H1 (cell line): Measurements from ENCODE around the gene ADCK2. TPM values are rescaled to one million over a fixed set of nuclear protein-coding genes. Genes with fewer than 3 reads are reported as not detected.

Experiments used
- CTCF ChIA-PET: fragments of 300-600 bp; sonication (Branson Sonifier 250); formaldehyde crosslinking; loops from one replicate; lab custom pipeline; 2021; ENCODE audit not compliant: partially characterized antibody; lab: Charles Lee
- POLR2A ChIA-PET: fragments of 300-600 bp; sonication (Branson Sonifier 250); formaldehyde crosslinking; loops from one replicate; lab custom pipeline; 2021; ENCODE audit warnings: inconsistent platforms; ENCODE audit not compliant: partially characterized antibody; lab: Charles Lee
- DNase-seq, 2 experiments: peaks; one replicate each; pipeline versions ENCODE4 v3.0.0 to v3.0.0-alpha.2; 2010 to 2022; ENCODE audit warnings: low spot score in 2 of 2, low read depth in 1 of 2, mixed read lengths in 1 of 2
- FAIRE-seq: peaks from 2 replicates; lab custom pipeline; 2011; peaks lifted over from hg19 to GRCh38; lab: Jason Lieb, UNC
- H2AFZ ChIP-seq: 2 replicates; pipeline ENCODE4 v1.8.1; 2012; ENCODE audit warnings: low read length, inconsistent platforms
- H2AK5ac ChIP-seq: 2 replicates; pipeline ENCODE4 v1.6.1; 2013; ENCODE audit warnings: low read depth, low read length
- H2BK120ac ChIP-seq: replicated peaks from 2 replicates; pipeline ENCODE3; 2013; ENCODE audit warnings: low read depth, low read length, inconsistent platforms
- H2BK12ac ChIP-seq: 2 replicates; pipeline ENCODE4 v1.6.1; 2013; ENCODE audit warnings: low read depth, low read length
- H2BK15ac ChIP-seq: 2 replicates; pipeline ENCODE4 v1.6.1; 2013; ENCODE audit warnings: low read length
- H2BK20ac ChIP-seq: 2 replicates; pipeline ENCODE4 v1.6.1; 2013; ENCODE audit warnings: low read length
- H2BK5ac ChIP-seq: 2 replicates; pipeline ENCODE4 v1.6.1; 2013; ENCODE audit warnings: low read depth, low read length
- H3K14ac ChIP-seq: 2 replicates; pipeline ENCODE4 v1.6.1; 2013; ENCODE audit warnings: inconsistent platforms; ENCODE audit not compliant: insufficient read length
- H3K18ac ChIP-seq: 2 replicates; pipeline ENCODE4 v1.6.1; 2013; ENCODE audit warnings: low read length; ENCODE audit errors: extremely low read depth
- H3K23ac ChIP-seq: 2 replicates; pipeline ENCODE4 v1.6.1; 2013; ENCODE audit warnings: inconsistent platforms; ENCODE audit not compliant: insufficient read length
- H3K23me2 ChIP-seq: 2 replicates; pipeline ENCODE4 v1.6.1; 2013; ENCODE audit warnings: low read depth, low read length
- H3K27ac ChIP-seq: 2 replicates; pipeline ENCODE4 v1.6.1; 2011; ENCODE audit warnings: low read depth, low read length, inconsistent platforms
- H3K27me3 ChIP-seq, 4 experiments: replicated peaks in 1 of 4; 1 replicate in 1 of 4; 2 replicates in 3 of 4; pipeline versions ENCODE4 v1.6.1 to v1.8.1; 2011 to 2013; ENCODE audit warnings: low read length in 3 of 4, mild to moderate bottlenecking in 3 of 4, inconsistent platforms in 2 of 4, mixed read lengths in 2 of 4, moderate library complexity in 1 of 4; ENCODE audit not compliant: control insufficient read depth in 3 of 4, insufficient read depth in 3 of 4; ENCODE audit errors: extremely low read depth in 1 of 4
- H3K36me3 ChIP-seq, 4 experiments: 2 replicates each; pipeline versions ENCODE4 v1.6.1 to v1.8.1; 2011 to 2013; ENCODE audit warnings: mild to moderate bottlenecking in 4 of 4, low read length in 3 of 4, moderate library complexity in 2 of 4, control low read depth in 1 of 4, inconsistent platforms in 1 of 4; ENCODE audit not compliant: insufficient read depth in 4 of 4, control insufficient read depth in 2 of 4
- H3K4ac ChIP-seq: replicated peaks from 2 replicates; pipeline ENCODE3; 2013; ENCODE audit warnings: low read length, low read depth, mixed read lengths, inconsistent platforms; ENCODE audit not compliant: insufficient read length
- H3K4me1 ChIP-seq, 4 experiments: replicated peaks in 1 of 4; 1 replicate in 1 of 4; 2 replicates in 3 of 4; pipeline versions ENCODE4 v1.6.1 to v1.8.1; 2011 to 2013; ENCODE audit warnings: low read length in 3 of 4, inconsistent platforms in 2 of 4, mixed read lengths in 1 of 4; ENCODE audit not compliant: insufficient read depth in 4 of 4, control insufficient read depth in 3 of 4
- H3K4me2 ChIP-seq, 2 experiments: 2 replicates each; pipeline versions ENCODE4 v1.6.1 to v1.8.1; 2011 to 2013; ENCODE audit warnings: low read depth in 2 of 2, low read length in 2 of 2, control low read depth in 1 of 2, inconsistent platforms in 1 of 2, mild to moderate bottlenecking in 1 of 2; ENCODE audit not compliant: insufficient read depth in 1 of 2
- H3K4me3 ChIP-seq, 4 experiments: fragments of 200-600, 300-600 bp in 1 of 4; sonication (generic), shearing (Covaris generic), sonication (Bioruptor Twin) in 1 of 4; 2 replicates each; pipeline versions ENCODE4 v1.5.1 to v1.8.1; 2011 to 2016; ENCODE audit warnings: low read length in 4 of 4, low read depth in 3 of 4, control low read depth in 2 of 4, inconsistent platforms in 2 of 4, mild to moderate bottlenecking in 2 of 4, mixed read lengths in 1 of 4, moderate library complexity in 1 of 4; ENCODE audit not compliant: insufficient read depth in 2 of 4; ENCODE audit errors: extremely low read depth in 1 of 4
- H3K56ac ChIP-seq: replicated peaks from 2 replicates; pipeline ENCODE3; 2013; ENCODE audit warnings: low read depth, mild to moderate bottlenecking, mixed read lengths, low read length, inconsistent platforms; ENCODE audit not compliant: insufficient read length
- H3K79me1 ChIP-seq: 2 replicates; pipeline ENCODE4 v1.6.1; 2013; ENCODE audit warnings: low read depth, low read length, control low read depth
- H3K79me2 ChIP-seq, 2 experiments: 2 replicates each; pipeline versions ENCODE4 v1.6.1 to v1.8.1; 2012 to 2013; ENCODE audit warnings: low read length in 2 of 2, mild to moderate bottlenecking in 2 of 2, inconsistent platforms in 1 of 2; ENCODE audit not compliant: insufficient read depth in 2 of 2, control insufficient read depth in 1 of 2
- H3K9ac ChIP-seq, 4 experiments: replicated peaks in 1 of 4; 1 replicate in 1 of 4; 2 replicates in 3 of 4; pipeline versions ENCODE4 v1.6.1 to v1.8.1; 2011 to 2013; ENCODE audit warnings: low read depth in 3 of 4, low read length in 3 of 4, control low read depth in 2 of 4, mild to moderate bottlenecking in 2 of 4, moderate library complexity in 2 of 4, inconsistent platforms in 1 of 4; ENCODE audit errors: extremely low read depth in 1 of 4
- H3K9me3 ChIP-seq, 2 experiments: 2 replicates each; pipeline versions ENCODE4 v1.6.1 to v1.8.1; 2012 to 2013; ENCODE audit warnings: mild to moderate bottlenecking in 2 of 2, moderate library complexity in 2 of 2, control low read depth in 1 of 2, inconsistent platforms in 1 of 2, low read depth in 1 of 2, low read length in 1 of 2, mixed read lengths in 1 of 2; ENCODE audit not compliant: insufficient read depth in 2 of 2
- H4K20me1 ChIP-seq, 2 experiments: replicated peaks in 1 of 2; 2 replicates each; pipeline versions ENCODE3 to v1.8.1; 2011 to 2013; ENCODE audit warnings: inconsistent platforms in 2 of 2, low read length in 2 of 2, mild to moderate bottlenecking in 1 of 2; ENCODE audit not compliant: insufficient read depth in 2 of 2, control insufficient read depth in 1 of 2
- H4K5ac ChIP-seq: 2 replicates; pipeline ENCODE4 v1.6.1; 2013; ENCODE audit warnings: low read length, low read depth, mixed read lengths, inconsistent platforms; ENCODE audit not compliant: insufficient read length
- H4K8ac ChIP-seq: 2 replicates; pipeline ENCODE4 v1.8.0; 2013; ENCODE audit warnings: mild to moderate bottlenecking, moderate library complexity, low read length, inconsistent platforms; ENCODE audit not compliant: insufficient read depth; ENCODE audit errors: extremely low read depth
- H4K91ac ChIP-seq: replicated peaks from 2 replicates; pipeline ENCODE3; 2013; ENCODE audit warnings: low read length, mixed read lengths, inconsistent platforms; ENCODE audit not compliant: insufficient read length
- BACH1 ChIP-seq: IDR thresholded peaks from 2 replicates; pipeline ENCODE4 v1.6.1; 2012; ENCODE audit warnings: low read length, improper control_type of control experiment
- BCL11A ChIP-seq, 2 experiments: IDR thresholded peaks; one replicate each; pipeline ENCODE4 v1.6.1; 2011; ENCODE audit warnings: low read depth in 2 of 2, low read length in 2 of 2, mild to moderate bottlenecking in 2 of 2
- CBX5 ChIP-seq: fragments of 300-800, 300-1000 bp; sonication (generic); IDR thresholded peaks from 2 replicates; pipeline ENCODE4 v1.7.1; 2016; ENCODE audit warnings: antibody characterized with exemption, low read length, low read depth
- CTBP2 ChIP-seq: IDR thresholded peaks from 2 replicates; pipeline ENCODE4 v1.7.0; 2011; ENCODE audit warnings: borderline replicate concordance, mild to moderate bottlenecking, moderate library complexity, mixed read lengths, low read length; ENCODE audit not compliant: insufficient read depth, insufficient read length
- EZH2 ChIP-seq: fragments of 200-600 bp; sonication (generic); IDR thresholded peaks from 2 replicates; pipeline ENCODE4 v1.7.1; 2012; ENCODE audit warnings: low read depth, mild to moderate bottlenecking, moderate library complexity, low read length, inconsistent platforms; ENCODE audit not compliant: severe bottlenecking
- HDAC2 ChIP-seq, 2 experiments: fragments of 300-600 bp in 1 of 2; sonication (generic) in 1 of 2; IDR thresholded peaks; 2 replicates each; pipeline ENCODE4 v1.6.1; 2011 to 2012; ENCODE audit warnings: low read depth in 2 of 2, low read length in 2 of 2, mild to moderate bottlenecking in 2 of 2, moderate library complexity in 2 of 2, borderline replicate concordance in 1 of 2, inconsistent platforms in 1 of 2
- MAFK ChIP-seq: IDR thresholded peaks from 2 replicates; pipeline ENCODE4 v1.6.1; 2012; ENCODE audit warnings: low read depth, mild to moderate bottlenecking, improper control_type of control experiment, low read length
- POLR2A ChIP-seq, 2 experiments: IDR thresholded peaks; 1 replicate in 1 of 2; 2 replicates in 1 of 2; pipeline ENCODE4 v1.6.1; 2011; ENCODE audit warnings: low read depth in 2 of 2, low read length in 2 of 2, mild to moderate bottlenecking in 2 of 2; ENCODE audit errors: control extremely low read depth in 1 of 2
- RBBP5 ChIP-seq: IDR thresholded peaks from 2 replicates; pipeline ENCODE4 v1.7.1; 2012; ENCODE audit warnings: low read depth, mild to moderate bottlenecking, inconsistent platforms, low read length, moderate library complexity, borderline replicate concordance
- SIN3A ChIP-seq, 2 experiments: IDR thresholded peaks in 1 of 2; conservative IDR thresholded peaks in 1 of 2; 2 replicates each; pipeline ENCODE4 v1.6.1; 2011 to 2012; ENCODE audit warnings: low read length in 2 of 2, improper control_type of control experiment in 1 of 2, low read depth in 1 of 2, mild to moderate bottlenecking in 1 of 2
- SP1 ChIP-seq: IDR thresholded peaks from 2 replicates; pipeline ENCODE4 v1.6.1; 2011; ENCODE audit warnings: low read depth, low read length
- TBP ChIP-seq: IDR thresholded peaks from 2 replicates; pipeline ENCODE4 v1.6.1; 2011; ENCODE audit warnings: low read depth, low read length, improper control_type of control experiment
- WGBS, 2 experiments: shearing (Covaris generic) in 1 of 2; methylation state at CpG; one replicate each; pipeline versions ENCODE4 v1.1.6 to v1.1.7; 2013 to 2015; ENCODE audit warnings: low lambda C conversion rate in 2 of 2, mixed read lengths in 2 of 2, inconsistent platforms in 1 of 2, low coverage in 1 of 2, missing lambda C conversion rate in 1 of 2; ENCODE audit not compliant: insufficient replicate concordance in 2 of 2, insufficient coverage in 1 of 2, insufficient read length in 1 of 2; ENCODE audit errors: extremely low coverage in 1 of 2, missing lambda C conversion rate in 1 of 2; 5-methylcytosine and 5-hydroxymethylcytosine counted together
- polyA plus RNA-seq, 7 experiments: library from polyadenylated mRNA; depleted of rRNA in 3 of 7; stranded (reverse) in 5 of 7; unstranded in 2 of 7; fragments of >200 nt in 5 of 7; fragments of 200-250 nt in 2 of 7; gene quantifications; 1 replicate in 5 of 7; 2 replicates in 1 of 7; 4 replicates in 1 of 7; pipeline versions ENCODE4 v1.2.1 to v1.2.3, GENCODE V29; 2011 to 2013; ENCODE audit warnings: missing spikeins in 2 of 7, mixed read lengths in 2 of 7
- total RNA-seq: library from RNA; stranded (reverse); fragmentation: NEBNext Ultra II Directional; extraction: Animal tissue kit (Norgen Biotek cat#: 25700); gene quantifications from 2 replicates; pipeline ENCODE4 v1.2.1, GENCODE V29; 2021
- TF ChIP-seq, protein P1 (sequence below): IDR thresholded peaks from 2 replicates; pipeline ENCODE4 v1.6.1; 2011; ENCODE audit warnings: low read depth, mild to moderate bottlenecking, low read length; ENCODE audit not compliant: insufficient read depth

Gene ADCK2
- total and polyA plus RNA-seq, 2 of the 8 experiments (the other 6 are each of a cell fraction or from before 2014, with no cell fraction given): 6.9 to 11.7 TPM

DNA sequence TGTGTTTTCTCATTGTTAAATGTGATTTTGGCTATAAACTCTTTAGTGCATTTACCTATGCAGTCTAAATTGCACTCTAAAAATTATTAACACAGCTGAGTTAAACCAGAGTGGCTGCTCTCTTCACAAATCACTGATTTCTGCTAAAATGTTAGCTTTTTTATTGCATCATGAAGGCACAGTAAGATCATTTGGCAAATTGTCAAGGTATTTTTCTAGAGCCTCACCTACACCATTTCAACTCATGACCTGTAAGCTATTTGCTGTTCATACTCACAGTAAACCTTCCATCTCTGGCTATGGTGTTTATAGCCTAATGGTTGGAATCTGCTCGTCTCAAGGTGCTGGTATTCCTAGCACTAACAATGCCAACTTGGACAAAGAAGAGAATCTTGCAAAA is 49.5 kb downstream of the ADCK2 start:
- Histone ChIP-seq H3K27ac (no peak overlapping the region), H3K4me2 (no peak overlapping the region)
- TF ChIP-seq CBX5 (no peak), MAFK (no peak), SP1 (no peak), EZH2 (no peak), TBP (no peak), BCL11A (IDR thresholded peaks at IDR 0.05; ENCODE audit: low read depth in 2 of 2, low read length in 2 of 2) (no peak), RBBP5 (no peak), CTBP2 (no peak), SIN3A (conservative IDR thresholded peaks at IDR 0.05 in 1 of 2, IDR thresholded peaks at IDR 0.05 in 1 of 2; ENCODE audit: low read depth in 1 of 2, low read length in 2 of 2) (no peak), POLR2A (IDR thresholded peaks at IDR 0.05; ENCODE audit: control extremely low read depth in 1 of 2, low read depth in 2 of 2, low read length in 2 of 2) (no peak), BACH1 (no peak), HDAC2 (IDR thresholded peaks at IDR 0.05; ENCODE audit: borderline replicate concordance in 1 of 2, low read depth in 2 of 2, low read length in 2 of 2) (no peak)
- TF ChIP-seq, protein P1, sequence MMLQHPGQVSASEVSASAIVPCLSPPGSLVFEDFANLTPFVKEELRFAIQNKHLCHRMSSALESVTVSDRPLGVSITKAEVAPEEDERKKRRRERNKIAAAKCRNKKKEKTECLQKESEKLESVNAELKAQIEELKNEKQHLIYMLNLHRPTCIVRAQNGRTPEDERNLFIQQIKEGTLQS: no peak

More for the DNA sequence above, 49.5 kb downstream of the ADCK2 start:
- no peak overlapping the region for H2BK15ac ChIP-seq
- H3K9me3 ChIP-seq: no peaks in the 10 kb centered on the region
- no peaks in the 10 kb centered on the region for H3K79me1 ChIP-seq
- H3K79me2 ChIP-seq: no peaks in the 10 kb centered on the region
- H2BK5ac ChIP-seq: no peak overlapping the region
- H3K23me2 ChIP-seq: no peaks in the 10 kb centered on the region
- FAIRE-seq: no peak
- H3K4ac ChIP-seq: no peak overlapping the region
- H3K4me1 ChIP-seq: no peaks in the 10 kb centered on the region
- no peak overlapping the region for H2BK20ac ChIP-seq
- H2BK120ac ChIP-seq: no peak overlapping the region
- H2AK5ac ChIP-seq: no peak overlapping the region
- no peak overlapping the region for H4K8ac ChIP-seq
- no peak for DNase-seq
- no peak overlapping the region for H3K4me3 ChIP-seq
- peaks cover 0 to 5% (median 3%) of the 10 kb centered on the region in 4 experiments; a peak in 5 of 8 replicates for H3K36me3 ChIP-seq
- 89% methylated on average over 1 of the region's 1 CpG; no CpG with 5 or more reads in 1 of the 2 experiments for WGBS, 2 experiments
- no peak overlapping the region for H4K91ac ChIP-seq
- no peaks in the 10 kb centered on the region for H4K20me1 ChIP-seq
- no peak overlapping the region for H3K9ac ChIP-seq
- no peak overlapping the region for H2BK12ac ChIP-seq
- ChIA-PET POLR2A (no interaction called here), CTCF (interaction anchor here (1.1 to 2.2 kb wide), 2 partner anchors 18 to 20 kb away, joined by 3 to 8 read pairs; no protein-coding TSS in a partner anchor)
- no peaks in the 10 kb centered on the region for H3K27me3 ChIP-seq
- no peak overlapping the region for H3K14ac ChIP-seq
- no peak overlapping the region for H3K18ac ChIP-seq
- no peak overlapping the region for H4K5ac ChIP-seq
- H2AFZ ChIP-seq: no peak overlapping the region
- H3K56ac ChIP-seq: no peak overlapping the region
- H3K23ac ChIP-seq: no peak overlapping the region
